Measurements from ENCODE around the gene PDCL2.
"Not testable (repeated sequence)": the region's sequence is repeated elsewhere in the genome, so short reads cannot be mapped to it uniquely, and the experiment has no call there.

The PDCL2 gene

GRCh38 chr4:55588160-55588559 is 3.9 kb downstream of the PDCL2 start:
- DNase-seq (ENCODE audit: low spot score), result no peak

DNA sequence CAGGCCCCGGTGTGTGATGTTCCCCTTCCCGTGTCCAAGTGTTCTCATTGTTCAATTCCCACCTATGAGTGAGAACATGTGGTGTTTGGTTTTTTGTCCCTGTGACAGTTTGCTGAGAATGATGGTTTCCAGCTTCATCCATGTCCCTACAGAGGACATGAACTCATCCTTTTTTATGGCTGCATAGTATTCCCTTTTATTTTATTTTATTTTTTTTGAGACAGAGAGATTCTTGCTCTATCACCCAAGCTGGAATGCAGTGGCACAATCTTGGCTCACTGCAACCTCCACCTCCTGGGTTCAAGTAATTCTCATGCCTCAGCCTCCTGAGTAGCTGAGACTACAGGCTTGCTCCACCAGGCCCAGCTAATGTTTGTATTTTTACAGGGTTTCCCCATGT is 9.3 kb downstream of the PDCL2 start:
- DNase-seq (ENCODE audit: low spot score), result not testable (repeated sequence)

DNA sequence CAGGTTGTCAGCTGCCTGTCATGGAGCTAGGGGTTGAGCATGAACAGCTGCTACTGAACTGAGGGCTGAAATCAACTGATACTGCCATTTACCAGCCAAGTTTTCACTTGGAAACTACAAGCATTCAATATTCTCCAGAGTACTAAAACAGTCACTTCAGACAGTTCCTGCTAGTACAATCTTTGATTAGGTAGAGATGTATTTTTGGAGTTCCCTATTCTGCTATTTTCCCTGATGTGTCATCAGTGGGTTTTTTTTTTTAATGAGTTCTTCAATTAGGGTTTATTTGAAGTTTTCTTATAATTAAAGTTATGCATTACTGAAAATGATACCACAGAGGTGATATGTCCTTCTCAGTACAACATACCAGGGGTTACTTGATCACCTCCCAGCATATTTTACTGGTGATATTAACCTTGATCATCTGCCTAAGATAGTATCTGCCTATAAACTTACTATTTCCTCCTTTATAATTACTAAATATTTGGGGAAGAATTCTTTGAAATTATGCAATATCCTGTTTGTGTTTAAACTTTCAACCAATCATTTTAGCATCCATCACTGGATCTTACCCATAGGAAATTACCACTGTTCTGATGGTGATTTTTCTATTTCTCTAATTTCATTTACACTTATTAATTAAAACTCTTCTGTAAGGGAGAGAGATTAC is 13.6 kb downstream of the PDCL2 start:
- no peak for DNase-seq (ENCODE audit: low spot score)

GRCh38 chr4:55575513-55575912 is 16.5 kb downstream of the PDCL2 start:
- DNase-seq (ENCODE audit: low spot score), result no peak

DNA sequence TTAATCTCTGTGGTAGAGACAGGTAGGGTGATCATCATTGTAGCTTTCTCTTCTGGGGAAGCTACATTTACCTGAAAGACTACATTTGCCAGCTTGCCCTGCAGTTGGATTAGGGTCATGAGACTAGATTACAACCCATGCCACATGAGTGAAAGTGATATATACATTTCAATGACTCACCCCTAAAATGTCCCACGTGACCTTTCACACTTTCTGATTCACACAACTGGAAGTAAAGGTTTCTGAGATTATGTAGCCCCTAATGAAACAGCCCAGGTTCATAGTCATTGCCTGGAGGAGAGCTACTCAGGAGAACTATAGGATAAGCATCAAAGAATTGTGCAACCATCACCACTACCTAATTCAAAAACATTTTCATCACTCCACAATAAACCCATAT is 17.8 kb downstream of the PDCL2 start:
- DNase-seq (ENCODE audit: low spot score), result no peak

DNA sequence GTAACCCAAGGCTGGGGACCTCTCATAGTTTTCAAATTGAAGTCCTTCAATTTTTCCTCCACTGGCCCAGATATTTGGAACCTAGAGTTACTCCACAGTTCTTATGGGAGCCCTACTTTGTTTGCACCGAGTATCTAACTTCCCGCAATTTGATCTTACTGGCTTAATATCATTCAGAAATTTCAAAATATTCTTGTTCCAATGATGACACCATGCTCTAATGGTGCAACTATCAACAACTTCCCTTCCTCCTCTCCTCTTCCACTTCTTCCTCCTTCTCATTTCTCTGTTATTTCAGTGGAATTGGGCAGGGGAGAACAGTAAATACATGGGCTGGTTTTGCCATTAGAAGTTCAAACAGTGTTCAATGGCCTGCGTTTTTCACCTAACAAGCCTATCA is 20.2 kb downstream of the PDCL2 start:
- no peak for DNase-seq (ENCODE audit: low spot score)

DNA sequence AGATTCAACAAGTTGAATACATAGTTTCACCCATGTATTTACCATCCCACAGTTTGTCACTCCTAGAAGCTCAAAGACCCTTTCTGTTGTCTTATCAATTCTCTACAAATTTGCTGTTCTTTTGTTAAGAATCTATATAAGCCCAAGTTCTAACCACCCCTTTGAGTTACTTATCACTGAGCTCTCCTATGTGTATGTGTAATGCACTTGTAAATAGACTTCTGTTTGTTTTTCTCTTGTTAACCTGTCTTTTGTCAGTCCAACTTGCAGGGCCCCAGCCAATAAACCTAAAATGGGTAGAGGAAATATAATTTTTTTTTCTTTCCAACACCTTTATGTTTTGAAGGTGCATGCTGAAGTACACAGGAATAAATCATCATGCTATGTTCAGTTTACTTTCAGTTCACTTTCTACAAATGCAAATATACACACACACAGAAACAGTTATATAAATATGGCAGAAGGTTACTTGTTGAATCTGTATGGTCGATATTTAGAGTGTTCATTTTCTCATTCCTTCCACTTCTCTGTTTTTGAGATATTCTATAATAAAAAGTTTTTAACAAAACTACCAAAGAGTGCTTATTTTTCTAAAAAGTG is 23.0 kb downstream of the PDCL2 start:
- DNase-seq (ENCODE audit: low spot score), result no peak

GRCh38 chr4:55561889-55562288 is 30.2 kb downstream of the PDCL2 start:
- no peak for DNase-seq (ENCODE audit: low spot score)

DNA sequence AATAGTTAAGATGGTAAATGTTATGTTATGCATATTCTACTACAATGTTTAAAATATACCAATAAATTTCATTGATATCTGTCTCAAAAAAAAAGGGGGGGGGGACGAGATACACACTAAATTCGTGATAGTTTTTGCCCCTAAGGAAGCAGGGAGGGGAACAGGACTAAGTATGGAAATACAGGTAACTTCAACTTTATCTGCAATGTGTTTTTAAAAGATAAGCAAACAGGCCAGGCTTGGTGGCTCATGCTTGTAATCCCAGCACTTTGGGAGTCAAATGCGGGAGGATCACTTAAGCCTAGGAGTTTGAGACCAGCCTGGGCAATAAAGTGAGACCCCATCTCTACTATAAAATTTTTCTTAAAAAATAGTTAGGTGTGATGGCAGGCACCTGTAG is 31.9 kb downstream of the PDCL2 start:
- no peak for DNase-seq (ENCODE audit: low spot score)

- DNase-seq (ENCODE audit: low spot score), result peak; percentile 36
These were observed 37.5 kb downstream of the PDCL2 start for GRCh38 chr4:55554453-55555030.

DNA sequence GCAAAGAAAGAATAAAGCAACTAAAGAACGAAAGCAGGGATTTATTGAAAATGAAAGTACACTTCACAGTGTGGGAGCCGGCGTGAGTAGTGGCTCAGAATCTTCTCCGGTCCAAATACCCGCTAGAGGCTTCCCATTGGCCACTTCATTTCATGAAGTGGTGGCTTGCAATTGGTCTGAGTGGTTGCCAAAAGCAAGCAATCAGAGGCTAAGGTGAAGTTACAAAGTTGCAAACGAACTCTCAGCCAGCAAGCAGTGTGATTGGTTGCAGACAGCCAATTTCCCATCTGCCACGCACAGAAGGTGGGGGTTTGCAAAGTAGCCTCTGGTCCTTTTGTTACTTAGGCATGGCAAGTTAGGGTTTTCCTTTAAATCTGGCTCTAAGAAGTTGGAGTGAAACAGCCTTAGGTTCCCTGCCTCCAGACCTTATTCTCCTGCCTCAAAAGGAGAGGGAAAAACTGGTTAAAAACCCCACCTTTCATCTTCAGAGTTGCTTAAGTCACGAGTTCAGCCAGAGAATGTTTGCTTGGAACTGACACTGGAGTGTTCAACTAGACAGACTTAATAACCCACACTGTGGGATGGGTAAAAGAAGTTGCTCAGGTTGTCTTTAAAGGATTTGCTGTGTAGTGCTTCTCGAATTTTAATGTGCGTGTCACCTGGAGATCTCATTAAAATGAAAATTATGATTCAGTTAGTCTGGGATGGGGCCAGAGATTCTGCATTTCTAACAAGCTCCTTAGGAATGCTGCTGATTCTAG is 38.4 kb downstream of the PDCL2 start:
- peak; percentile 52 for DNase-seq (ENCODE audit: low spot score)

GRCh38 chr4:55551964-55552363 is 40.1 kb downstream of the PDCL2 start:
- DNase-seq (ENCODE audit: low spot score), result not testable (repeated sequence)

DNA sequence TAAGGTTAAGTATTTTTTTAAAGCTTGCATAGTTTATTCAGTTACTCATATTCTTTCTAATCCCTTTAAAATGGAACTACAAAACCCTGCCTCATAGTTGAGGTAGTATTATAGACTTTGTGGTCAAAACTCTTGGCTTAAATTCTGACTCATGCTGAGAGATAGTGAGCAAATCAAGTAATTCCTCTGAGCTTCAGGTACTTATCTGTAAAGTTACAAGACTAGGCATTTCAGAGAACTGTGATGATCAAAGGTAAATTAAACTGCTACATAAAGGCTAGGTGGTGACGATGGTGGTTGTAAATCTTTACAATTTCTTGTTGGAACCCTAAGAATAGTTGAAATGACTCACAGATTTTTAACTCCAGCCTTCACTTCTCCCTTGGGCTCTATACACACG is 42.2 kb downstream of the PDCL2 start:
- DNase-seq (ENCODE audit: low spot score), result peak; percentile 36

- no peak for DNase-seq (ENCODE audit: low spot score)
These were observed 44.1 kb downstream of the PDCL2 start for GRCh38 chr4:55547918-55548317.

DNA sequence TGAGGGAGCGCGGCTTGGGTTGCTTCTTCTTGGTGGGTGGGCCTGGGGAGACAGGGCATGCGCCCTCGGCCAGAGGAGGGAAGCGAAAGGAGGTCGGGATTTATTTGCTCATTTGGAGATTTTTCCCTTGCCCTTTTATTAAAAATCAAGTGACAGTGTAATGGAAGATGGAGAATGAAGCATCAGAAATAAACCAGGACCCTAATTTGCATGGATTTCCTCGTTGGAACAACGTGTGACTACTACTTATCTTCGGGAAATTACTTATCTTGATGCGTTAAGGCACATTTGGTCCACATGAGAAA is 44.6 kb downstream of the PDCL2 start:
- DNase-seq (ENCODE audit: low spot score), result no peak

DNA sequence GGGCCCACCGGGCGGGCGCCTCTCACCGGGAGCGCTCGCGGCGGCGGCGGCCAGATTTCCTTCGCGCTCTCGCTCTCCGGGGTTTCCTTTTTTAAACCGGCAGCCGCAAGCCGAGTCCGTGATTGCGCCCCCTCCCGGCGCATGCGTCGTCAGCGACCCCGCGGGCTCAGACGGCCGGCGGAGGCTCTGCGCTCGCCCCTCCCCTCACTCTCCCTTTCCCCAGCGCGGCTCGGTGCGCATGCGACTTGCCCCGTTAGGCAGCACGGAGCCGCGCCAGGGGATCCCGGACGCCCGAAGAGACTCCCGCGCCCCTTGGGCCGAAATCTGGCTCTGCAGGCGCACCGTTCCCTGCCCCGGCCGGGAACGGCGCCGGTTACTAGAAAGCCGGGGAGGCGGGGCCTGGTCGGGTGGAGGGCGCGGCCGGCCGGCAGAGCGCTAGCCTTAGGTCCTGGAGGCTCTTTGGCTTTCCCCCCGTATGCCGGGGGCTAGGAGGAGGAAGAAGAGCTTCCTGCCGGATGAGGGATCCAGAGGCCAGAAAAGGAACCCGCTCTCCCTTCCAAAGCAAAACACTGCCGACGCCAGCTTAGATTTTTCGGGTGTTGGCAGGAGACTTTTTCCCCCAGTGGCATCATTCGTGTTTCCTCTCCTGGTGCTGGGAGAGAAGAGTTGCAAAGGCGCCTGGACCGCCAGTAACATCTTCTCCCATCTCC is 45.1 kb downstream of the PDCL2 start, which contains the start of gene CLOCK:
TSS of gene CLOCK (minus strand) at position 154 of the 710 bp plus-strand sequence. CDS start 64,124 bp downstream, outside the sequence.
- peak; percentile 90 for DNase-seq (ENCODE audit: low spot score)

DNA sequence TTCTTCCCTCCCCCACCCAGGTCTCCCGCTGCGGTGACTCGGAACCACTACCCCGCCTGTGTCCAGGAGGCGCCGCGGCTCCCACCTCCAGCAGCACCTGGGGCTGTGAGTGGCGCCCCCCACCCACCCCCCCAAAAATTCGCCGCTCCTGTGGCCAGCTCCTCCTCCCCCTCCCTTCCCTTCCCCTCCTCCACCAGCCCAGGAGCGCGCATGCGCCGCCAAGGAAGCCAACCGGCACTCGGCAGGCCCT is 45.6 kb downstream of the PDCL2 start:
- DNase-seq (ENCODE audit: low spot score), result peak; percentile 89

DNA sequence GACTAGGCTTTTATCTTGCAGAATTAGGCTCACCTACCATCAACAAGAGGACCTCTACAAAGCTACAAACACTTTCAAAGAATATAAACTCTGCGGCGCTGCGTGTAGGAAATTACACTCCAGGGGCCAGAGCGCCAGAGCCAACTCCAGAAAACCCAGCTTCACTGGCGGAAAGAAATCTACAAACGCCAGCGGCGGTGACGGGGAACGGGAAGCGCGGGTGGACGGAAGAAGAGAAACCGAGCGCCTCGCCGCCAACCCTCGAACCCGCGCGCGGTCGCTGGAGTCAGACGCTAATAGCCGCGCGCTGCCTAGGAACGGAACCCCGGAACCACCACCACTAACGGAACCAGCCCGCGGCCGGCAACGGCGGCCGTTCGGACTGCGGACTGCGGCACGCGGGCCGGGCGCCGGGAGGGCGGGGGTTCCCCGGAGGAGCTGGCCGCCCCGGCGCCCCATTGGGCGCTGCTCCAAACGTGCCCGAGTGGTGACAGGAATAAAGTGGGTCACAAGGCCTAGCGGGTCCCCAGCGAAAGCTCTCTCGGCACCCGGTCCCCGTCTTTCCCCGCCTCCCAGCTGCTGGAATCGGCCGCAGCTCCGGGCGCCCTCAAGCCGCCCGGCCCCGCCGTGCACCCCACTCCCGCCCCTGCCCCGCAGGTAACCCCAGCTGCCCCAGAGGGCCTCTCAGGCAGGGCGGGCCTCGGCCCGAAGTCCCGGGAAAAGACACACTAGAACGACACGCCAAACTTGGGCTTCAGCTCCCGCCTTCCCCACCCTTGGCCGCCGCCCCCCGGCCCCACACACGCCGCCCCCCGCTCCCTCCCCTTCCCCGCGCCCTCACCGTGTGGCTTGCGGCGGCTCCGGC is 46.2 kb downstream of the PDCL2 start:
- peak; percentile 75 for DNase-seq (ENCODE audit: low spot score)

GRCh38 chr4:55545151-55545550 is 46.9 kb downstream of the PDCL2 start:
- DNase-seq (ENCODE audit: low spot score), result no peak

DNA sequence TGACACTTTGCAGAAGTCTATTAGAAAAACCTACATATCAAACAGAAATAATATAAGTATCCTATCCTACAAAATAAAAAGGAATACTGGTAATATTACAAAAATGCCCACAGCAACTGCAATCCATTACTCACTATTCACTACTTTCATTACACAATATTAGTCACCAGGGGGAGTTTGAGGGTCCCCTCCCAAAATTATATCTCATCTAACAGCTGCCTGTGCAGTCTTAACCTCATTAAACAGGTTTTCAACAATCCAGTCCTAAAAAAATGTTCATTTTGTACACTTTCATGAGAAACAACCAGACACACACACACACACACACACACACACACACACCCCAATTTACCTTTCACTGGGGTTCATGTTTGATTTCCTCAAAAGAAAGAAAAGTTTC is 48.2 kb downstream of the PDCL2 start:
- no peak for DNase-seq (ENCODE audit: low spot score)

GRCh38 chr4:55540271-55540670 is 51.8 kb downstream of the PDCL2 start:
- DNase-seq (ENCODE audit: low spot score), result no peak

- no peak for DNase-seq (ENCODE audit: low spot score)
These were observed 52.4 kb downstream of the PDCL2 start for GRCh38 chr4:55539658-55540057.
